H54 (cell line): ENCODE results near the gene YIF1A.

Source experiments
- DNase-seq: peaks from one replicate; pipeline ENCODE4 v3.0.0; 2011; ENCODE audit warnings: low spot score, mixed read lengths; ENCODE audit not compliant: insufficient read length
- FAIRE-seq: peaks from 3 replicates; lab custom pipeline; 2011; peaks lifted over from hg19 to GRCh38; lab: Jason Lieb, UNC
- POLR2A ChIP-seq: IDR thresholded peaks from 2 replicates; pipeline ENCODE4 v1.6.1; 2011; ENCODE audit warnings: low read depth, mild to moderate bottlenecking, low read length

Gene YIF1A

GRCh38 chr11:66235141-66235540 is 53.8 kb downstream of the YIF1A start:
- TF ChIP-seq POLR2A, result no peak
- DNase-seq (no peak), FAIRE-seq (no peak)
